GM21423 (cell line): ENCODE results near the gene TUBGCP4.
"Not testable (repeated sequence)": the region's sequence is repeated elsewhere in the genome, so short reads cannot be mapped to it uniquely, and the experiment has no call there.

Source experiments
- ATAC-seq: cut with Tn5 transposase; IDR thresholded peaks from one replicate; pipeline ENCODE4 v1.9.1; 2021; ENCODE audit warnings: mild to moderate bottlenecking, moderate library complexity; ENCODE audit not compliant: unreplicated experiment

Gene TUBGCP4, protein sequence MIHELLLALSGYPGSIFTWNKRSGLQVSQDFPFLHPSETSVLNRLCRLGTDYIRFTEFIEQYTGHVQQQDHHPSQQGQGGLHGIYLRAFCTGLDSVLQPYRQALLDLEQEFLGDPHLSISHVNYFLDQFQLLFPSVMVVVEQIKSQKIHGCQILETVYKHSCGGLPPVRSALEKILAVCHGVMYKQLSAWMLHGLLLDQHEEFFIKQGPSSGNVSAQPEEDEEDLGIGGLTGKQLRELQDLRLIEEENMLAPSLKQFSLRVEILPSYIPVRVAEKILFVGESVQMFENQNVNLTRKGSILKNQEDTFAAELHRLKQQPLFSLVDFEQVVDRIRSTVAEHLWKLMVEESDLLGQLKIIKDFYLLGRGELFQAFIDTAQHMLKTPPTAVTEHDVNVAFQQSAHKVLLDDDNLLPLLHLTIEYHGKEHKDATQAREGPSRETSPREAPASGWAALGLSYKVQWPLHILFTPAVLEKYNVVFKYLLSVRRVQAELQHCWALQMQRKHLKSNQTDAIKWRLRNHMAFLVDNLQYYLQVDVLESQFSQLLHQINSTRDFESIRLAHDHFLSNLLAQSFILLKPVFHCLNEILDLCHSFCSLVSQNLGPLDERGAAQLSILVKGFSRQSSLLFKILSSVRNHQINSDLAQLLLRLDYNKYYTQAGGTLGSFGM

DNA sequence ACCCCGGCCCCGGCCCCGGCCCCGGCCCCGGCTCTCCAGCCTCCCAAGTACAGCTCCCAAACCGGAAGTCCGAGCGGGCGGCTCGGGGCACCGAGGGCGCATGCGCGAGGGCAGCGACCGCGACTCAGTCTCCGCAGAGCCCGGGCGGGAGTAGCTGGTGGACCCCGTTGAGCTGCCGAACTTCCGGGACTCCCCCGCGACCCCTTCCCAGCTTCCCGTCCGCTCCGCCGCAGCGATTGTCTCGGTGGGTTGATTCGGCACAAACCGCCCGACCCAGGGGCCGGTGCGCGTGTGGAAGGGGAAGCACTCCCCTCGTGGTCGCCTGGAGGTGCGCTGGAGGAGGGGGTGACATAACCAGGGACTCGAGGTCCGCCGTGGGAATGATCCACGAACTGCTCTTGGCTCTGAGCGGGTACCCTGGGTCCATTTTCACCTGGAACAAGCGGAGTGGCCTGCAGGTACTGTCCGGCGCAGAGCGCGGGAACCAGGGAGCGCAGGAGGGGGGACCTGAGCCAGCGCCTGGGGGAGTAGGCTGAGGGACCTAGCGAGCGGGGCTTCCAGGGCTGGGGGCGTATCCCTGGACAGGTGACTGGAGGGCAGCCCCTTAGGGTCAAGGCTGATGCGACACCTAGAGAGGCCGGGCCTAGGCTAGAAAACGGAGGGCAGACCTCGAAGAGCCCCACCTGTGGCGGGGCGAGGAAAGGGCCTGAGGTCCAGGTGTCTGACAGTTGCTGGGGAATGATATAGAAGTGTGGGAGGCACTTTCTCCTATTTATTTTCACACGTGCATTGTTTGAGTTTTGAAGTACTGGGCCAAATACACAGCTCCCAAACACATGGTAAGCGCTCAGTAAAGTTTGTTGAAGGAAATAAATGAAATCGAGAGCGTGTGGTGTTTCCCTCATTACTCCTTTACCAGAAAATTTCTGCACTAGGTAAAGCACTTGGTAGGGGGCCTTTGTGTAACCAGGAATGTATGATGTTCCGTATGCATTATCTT is at the start of gene TUBGCP4, which contains the start of gene ZSCAN29:
TSS of gene TUBGCP4 (plus strand) at position 127 of the 1,000 bp plus-strand sequence. CDS start at position 381, 254 bp downstream.
TSS of gene ZSCAN29 (minus strand) at position 69 of the 1,000 bp plus-strand sequence. CDS start 1,130 bp downstream, outside the sequence.
- peak; percentile 77 for ATAC-seq

DNA sequence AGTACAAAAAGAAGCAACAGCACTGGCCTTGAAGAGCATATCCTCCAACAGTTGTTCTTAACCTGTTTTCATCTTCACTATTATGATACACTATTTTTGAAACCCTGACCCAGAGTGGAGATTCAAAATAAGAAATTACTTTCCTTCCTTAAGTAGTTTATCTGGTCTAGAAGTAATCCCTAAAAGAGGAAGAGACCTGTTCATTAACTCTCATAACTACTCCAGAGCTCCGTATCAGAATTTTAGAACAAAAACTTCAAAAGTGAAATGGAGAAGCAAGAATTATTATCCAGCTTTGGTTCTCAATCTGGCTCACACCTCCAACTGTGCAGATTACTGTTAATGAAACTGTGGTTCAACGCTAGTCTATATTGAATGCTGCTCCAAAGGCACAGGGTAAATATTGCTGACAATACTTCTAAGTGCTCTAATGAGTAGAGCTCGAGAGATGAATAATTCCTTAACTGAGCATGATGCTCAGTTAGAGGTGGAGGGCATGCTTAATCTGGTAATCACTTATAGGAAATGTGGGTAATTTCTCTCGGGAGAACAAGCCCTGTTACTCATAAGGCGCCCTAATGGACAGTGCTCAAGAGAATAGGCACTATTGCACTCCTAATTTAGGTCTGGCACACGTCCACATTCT is 45.7 kb upstream of the TUBGCP4 start:
- no peak for ATAC-seq

DNA sequence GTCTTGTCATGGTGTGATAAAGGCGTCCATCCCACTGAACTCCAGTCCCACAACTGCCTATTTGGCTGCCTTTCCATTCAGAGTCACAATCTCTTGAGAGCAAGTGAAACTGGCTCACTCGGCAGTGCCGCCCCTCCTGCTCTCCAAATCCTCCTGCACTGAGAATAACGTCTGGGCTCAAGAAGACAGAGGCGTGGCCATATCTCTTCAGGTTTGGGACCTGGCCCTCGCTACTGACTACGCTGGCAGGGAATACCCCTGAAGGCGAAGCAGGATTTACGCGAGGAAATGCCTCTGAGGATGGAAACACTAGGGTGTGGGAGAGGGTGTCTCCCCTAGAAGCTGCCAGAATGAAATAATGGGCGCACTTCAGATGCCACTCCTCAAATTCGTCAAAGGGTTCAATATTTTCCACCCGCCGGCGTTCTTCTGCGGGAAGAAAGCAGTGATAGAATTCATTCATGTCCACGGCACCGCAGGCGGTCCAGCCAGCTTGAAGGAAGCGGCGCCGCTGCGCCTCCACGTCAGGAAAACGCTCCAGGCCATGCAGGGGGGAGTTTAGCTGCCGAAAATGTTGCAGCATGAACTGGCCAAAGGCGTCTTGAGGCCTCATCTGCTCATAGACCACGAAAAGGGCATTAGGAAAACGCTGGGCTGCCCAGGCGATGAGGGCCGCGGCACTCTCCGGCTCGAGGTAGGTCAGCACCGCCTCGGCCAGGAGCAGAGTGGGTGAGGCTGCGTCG is 41.5 kb upstream of the TUBGCP4 start:
- no peak for ATAC-seq

DNA sequence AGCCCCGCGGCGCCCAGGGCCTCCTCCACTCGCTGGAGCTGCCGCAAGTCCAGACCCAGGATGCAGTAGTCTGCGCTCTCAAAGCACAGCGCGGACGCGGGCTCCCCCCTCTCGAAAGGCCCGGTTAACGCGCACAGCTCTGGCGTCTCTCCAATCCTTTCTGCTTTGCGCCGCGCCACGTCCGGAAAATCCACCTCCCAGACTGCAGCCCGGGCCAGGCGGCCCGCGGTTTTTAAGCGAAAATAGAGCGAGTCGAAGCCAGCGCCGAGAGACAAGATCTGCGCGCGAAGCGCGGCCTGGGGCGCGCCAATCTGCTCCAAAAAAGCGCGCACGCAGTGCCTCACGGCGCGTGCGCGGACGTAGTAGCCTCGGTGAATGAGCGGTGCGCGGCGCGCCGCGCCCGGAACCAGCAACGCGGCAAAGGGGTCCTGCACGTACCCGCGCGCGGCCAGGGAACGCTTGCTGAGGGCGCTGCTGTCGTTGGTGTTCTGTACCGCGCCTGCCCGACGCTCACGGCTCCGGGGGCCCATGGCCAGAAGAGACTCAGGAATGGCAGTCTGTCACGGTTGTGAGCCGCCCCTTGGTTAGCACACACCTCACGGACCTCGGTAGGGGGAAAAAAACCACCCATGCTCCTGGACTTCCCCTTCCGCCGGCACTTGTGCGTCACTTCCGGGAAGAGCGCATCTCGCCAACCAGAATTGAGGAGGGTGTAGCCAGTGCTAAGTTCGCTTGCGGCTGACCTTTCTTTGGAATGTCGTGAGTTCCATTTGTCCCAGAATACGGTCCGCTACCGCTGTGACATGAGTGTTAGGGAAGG is 40.7 kb upstream of the TUBGCP4 start, which contains the start of gene LCMT2:
TSS of gene LCMT2 (minus strand) at position 614 of the 820 bp plus-strand sequence. CDS start at position 530, 84 bp downstream.
- peak; percentile 82 for ATAC-seq

DNA sequence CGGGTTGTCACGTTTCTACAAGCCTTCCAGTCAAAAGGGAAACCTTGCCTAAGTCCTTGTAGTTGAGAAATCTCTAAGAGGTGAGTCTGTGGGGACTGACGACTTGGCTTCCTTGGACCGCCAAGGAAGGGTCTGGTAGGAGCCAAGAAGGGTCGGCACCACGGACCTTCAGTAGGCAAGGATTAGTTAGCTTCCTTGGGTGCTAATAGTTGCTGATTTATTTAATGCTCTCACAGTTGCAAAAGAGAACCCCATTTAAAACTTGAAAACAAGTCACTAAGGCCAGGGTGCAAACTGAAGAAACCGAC is 40.2 kb upstream of the TUBGCP4 start:
- ATAC-seq, result peak; percentile 9

DNA sequence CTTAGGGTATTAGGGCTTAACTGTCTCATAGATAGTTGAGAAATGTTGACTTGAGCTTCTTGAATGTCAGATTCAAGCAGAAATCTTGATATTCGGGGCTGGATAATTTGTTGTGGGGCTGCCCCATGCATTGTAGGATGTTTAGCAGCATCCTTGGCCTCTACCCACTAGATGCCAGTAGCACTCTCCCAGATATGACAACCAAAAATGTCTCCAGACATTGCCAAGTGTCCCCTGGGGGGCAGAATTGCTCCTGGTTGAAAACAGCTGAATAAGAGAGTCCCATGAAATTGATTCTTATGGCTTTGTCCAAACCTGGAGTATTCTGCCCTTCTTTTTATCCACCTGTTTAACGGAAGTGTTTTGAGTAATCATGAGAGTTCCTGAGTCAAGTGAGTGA is 24.6 kb upstream of the TUBGCP4 start:
- ATAC-seq, result no peak

DNA sequence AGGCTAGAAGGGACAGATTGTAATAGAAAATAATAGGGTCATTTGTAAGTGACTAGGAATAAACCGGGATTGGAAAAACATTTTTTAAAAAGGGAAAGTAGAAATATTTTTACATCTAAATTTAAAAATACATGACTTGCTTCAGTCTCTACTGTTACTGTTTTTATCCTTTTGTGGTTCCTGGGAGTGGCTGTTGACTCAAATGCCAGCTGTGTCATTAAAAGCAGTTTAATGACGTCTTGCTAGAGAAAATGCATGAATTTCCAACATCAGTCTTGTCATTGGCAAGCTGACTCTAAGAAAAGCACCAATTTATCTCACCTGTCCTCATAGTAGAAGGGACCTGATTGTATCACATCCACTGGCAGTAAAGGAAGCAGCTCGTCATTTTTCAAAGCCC is 23.8 kb upstream of the TUBGCP4 start:
- no peak for ATAC-seq

DNA sequence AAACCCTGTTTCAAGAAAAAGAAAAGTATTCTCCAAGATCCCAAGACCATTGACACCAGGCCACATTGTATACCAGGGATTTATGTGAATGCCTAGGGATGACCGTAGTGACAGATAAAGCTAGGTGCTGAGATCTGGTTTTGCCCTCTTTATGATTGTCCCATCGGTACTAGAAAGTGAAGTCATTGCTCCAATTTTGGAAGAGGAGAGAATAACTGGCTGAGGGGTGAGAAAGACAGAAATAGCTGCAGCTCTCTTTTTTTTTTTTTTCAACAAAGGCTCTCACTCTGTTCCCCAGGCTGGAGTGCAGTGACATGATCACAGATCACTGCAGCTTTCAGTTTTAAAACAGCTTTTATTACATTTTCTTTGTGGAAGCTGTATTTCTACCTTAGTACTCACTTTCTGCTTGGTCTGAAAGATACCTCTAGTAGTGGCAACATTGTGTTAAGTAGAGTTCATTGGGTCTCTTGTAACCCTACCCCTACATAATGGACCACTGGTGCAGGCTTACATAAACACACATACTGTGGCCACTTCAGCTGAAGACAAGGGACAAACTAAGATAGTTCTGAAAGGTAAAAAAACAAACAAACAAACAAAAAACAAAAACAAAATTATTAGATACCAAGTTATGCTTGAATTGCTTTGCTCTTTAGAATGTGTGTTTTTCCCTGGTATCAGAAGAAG is 18.1 kb upstream of the TUBGCP4 start:
- no peak for ATAC-seq

DNA sequence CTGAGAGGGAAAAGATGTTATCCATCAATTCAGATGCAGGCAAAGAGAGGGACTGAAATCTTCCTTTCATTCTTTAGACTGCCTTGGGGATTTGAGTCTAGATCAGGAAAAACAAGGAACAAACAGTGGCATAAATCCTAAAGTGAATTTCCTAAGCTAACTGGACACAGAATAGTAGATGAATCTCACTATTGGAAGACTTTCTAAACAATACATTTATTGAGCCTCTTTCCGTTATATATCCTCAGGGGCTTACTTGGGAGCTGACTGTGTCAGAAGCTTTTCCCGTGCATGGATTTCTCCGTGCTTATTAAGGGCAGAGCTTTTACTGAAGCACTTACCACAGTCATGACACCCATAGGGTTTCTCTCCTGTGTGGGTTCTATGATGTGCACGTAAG is 10.1 kb upstream of the TUBGCP4 start:
- no peak for ATAC-seq

DNA sequence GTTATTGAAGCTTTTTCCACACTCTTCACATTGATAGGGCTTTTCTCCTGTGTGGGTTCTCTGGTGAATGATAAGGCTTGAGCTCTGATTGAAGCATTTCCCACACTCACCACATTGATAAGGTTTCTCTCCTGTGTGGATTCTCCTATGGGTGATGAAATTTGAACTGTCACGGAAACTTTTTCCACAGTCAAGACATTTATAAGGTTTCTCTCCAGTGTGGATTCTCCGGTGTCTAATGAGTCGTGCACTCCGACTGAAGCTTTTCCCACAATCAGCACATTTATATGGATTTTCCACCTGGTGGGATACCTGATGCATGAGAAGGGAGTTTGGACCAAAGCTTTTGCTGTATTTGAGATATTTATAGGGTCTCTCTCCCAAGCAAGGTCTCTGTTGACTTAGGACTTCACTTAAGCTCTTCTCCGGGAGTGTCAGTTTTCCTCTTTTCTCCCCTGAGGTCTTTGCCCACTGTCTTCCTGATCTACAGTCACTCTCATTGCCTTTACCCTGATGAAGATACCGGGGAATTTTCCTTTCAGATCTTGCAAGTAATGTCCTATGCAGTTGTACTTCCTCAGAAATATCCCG is 9.5 kb upstream of the TUBGCP4 start:
- ATAC-seq, result no peak

DNA sequence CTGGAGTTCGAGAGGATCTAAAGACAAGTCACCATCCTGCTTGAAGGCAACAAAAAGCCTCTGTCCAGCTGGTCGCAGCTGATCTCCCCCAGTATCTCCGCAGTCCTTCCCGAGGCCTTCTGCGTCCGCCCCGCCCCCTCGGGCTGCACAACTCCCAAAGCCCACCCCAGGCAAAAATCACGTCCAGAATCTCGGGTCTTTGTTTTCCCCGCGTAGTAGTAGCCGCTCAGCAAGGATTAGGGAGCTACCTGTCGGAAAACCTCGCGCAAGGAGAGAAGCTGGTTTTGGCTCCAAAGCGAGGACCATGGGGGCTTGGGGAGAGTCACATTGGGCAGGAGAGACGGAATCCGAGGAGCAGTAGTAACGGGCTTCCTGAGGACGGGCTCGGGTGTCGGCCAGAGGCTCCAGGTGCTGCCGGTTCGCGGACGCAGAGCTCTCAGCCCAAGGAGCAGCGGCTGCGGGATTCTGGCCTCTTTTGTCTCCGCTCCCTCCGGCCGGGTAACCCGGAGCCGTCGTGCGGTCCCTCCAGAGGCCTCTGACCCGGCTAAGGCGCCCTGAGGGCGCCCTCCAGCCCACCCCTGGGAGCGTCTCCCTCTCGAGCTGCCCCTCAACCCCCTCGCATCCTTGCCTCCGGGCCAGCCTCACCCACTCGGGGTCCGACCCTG is 459 bp upstream of the TUBGCP4 start:
- ATAC-seq, result peak; percentile 39

DNA sequence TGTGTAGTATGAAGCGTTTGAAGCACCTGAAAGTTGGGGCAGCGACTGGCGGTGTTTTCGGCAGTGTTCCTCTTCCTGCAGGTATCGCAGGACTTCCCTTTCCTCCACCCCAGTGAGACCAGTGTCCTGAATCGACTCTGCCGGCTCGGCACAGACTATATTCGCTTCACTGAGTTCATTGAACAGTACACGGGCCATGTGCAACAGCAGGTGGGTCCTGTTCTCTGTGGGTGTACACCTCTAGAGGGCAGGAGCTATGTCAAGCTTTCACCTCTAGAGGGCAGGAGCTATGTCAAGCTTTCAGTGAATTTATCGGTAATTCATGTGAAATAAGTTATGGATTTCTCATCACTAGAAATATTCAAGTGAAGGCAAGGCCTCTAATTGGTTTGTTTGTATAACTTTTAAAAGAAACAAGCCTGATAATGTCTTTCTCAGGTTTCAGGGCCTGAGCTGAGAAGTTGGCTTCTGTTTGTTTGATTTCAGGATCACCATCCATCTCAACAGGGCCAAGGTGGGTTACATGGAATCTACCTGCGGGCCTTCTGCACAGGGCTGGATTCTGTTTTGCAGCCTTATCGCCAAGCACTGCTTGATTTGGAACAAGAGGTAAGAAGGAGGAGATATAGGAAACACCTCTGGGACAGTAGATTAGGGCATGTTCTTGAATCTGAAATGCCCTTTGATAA is 5.3 kb downstream of the TUBGCP4 start:
- no peak for ATAC-seq

DNA sequence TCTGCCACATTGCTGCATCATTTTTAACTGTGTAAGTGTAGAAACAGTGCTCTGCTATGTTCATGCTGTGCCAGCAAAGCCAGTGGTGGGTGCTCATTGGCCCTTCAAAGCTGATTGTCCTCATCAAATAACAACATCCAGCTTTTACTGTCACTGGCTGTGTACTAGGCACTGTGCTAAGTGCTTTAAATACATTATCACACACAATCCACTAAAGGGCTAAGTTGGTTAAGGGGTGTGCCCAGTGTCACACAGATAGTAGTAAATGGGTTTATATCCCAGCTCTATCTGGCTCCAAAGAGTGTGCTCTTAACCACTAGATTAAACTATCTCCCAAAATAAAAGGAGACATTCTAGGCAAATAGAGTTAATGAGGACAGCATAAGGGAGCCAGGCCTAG is 7.7 kb downstream of the TUBGCP4 start:
- ATAC-seq, result no peak

DNA sequence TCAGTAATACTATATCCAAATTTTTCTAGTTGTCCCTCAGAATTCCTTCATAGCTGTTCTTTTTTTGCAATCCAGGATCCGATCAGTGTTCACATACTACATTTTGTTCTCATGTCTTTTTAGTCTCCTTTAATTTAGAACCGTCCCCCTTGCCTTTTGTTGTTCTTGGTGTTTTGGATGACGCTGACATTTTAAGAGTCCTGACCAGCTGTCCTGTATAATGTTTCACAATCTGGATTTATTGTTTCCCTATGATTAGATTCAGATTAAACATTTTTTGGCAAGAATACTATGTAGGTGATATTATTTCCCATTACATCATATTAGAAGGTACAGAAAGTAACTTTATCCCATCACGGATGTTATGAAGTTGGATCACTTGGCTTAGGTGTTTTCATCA is 11.4 kb downstream of the TUBGCP4 start:
- ATAC-seq, result no peak

DNA sequence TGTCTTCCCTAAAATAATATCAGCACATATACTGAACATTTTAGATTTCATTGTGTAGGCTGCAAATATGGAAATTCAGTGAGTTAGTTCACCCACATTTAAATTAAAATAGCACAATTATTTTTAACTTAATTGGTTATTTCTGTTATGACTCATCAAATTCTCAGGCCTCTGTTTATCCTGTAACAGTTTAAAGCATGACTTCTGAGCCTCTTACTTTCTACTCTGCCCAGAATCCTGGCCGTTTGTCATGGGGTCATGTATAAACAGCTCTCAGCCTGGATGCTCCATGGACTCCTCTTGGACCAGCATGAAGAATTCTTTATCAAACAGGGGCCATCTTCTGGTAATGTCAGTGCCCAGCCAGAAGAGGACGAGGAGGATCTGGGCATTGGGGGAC is 12.2 kb downstream of the TUBGCP4 start:
- no peak for ATAC-seq

DNA sequence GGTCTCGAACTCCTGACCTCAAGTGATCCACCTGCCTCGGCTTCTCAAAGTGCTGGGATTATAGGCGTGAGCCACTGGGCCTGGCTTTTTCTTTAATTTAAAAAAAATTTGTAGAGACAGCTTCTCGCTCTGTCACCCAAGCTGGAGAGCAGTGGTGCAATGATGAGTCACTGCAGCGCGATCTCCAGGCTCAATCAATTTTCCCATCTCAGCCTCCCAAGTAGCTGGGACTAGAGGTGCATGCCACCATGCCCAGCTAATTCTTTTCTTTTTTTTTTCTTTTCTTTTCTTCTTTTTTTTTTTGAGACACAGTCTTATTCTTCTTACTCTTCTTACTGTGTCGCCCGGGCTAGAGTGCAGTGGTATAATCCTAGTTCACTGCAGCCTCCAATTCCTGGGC is 19.8 kb downstream of the TUBGCP4 start:
- ATAC-seq, result no peak

DNA sequence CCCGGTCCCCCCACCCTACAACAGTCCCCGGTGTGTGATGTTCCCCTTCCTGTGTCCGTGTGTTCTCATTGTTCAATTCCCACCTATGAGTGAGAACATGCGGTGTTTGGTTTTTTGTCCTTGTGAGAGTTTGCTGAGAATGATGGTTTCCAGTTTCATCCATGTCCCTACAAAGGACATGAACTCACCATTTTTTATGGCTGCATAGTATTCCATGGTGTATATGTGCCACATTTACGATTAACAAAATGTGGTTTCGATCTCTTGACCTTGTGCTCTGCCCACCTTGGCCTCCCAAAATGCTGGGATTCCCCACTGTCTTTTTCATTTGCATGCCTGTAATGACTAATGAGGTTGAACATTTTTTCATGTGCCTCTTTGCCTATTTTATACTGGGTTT is 22.7 kb downstream of the TUBGCP4 start:
- not testable (repeated sequence) for ATAC-seq
